ENCODE data around the gene MAMDC4. TPM values are rescaled to one million over a fixed set of nuclear protein-coding genes. Genes with fewer than 3 reads are reported as not detected.

The MAMDC4 gene
- total and polyA plus RNA-seq, 8 donors = 1.1 to 317 (median 4.5) TPM

DNA sequence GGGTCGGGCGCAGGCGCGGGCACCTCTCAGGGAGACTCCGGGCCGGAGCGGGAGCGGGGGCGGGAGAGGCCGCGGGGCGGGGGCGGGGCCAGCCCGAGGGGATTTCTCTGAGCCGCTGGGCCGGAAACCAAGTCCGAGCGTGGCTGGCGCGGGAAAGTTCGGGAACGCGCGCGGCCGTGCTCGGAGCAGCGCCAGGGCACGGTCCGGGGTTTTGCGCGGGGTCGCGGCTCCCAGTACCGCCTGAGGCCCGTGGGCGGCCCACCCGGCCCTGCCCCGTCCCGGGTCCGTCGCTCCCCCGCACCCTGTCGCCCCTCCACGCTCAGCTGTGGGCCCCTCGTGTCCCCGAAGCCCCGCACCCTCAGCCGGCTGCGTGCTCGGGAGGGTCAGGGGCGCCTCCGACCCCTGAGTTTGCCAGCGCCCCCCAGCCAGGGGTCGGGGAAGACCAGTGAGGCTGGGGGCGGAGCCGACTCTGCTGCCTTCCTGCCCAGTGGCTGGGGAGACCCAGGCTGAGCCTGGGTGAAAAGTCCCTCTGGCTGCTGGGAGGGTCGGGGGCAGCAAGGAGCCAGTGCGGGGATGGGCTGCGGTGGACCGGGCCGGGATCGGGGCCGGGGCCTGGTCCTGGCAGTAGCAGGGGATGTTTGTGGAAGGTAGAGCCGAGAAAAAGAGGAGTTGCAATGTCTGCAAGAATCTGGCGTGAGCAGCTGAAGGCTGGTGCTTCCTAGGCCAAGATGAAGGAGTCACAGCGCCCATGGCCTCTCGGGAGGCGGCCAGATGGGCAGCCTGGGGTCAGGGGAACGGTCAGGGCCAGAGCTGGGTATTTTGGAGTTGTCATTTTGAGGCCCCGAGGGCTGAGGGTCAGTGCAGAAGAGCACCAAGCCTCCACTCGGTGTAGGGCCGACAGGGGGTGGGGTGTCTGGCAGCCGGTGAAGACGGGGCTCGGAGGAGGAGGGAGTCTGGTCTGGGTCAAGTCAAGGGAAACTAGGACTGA lies 34.8 kb downstream of the MAMDC4 start:
- H3K27me3 ChIP-seq = no peaks in the 10 kb centered on the region
- intact Hi-C loops (cut with DNase I; ENCODE audit: low total_unique reads) = no loop called here
- peaks cover 15 to 53% (median 40%) of the 10 kb centered on the region in 4 donors for H3K4me1 ChIP-seq
- DNase-seq = peak in 1 of 2 donors; percentile 66
- no peak for TF ChIP-seq POLR2A (IDR thresholded peaks at IDR 0.05)
- WGBS, 5 donors = 1 to 4% (median 1%) methylated on average over 32 to 76 of the region's 76 CpGs
- H3K9me3 ChIP-seq = no peaks in the 10 kb centered on the region
- H3K4me3 ChIP-seq = peak overlapping the region; percentile 82 to 98 (median 94)
- peak overlapping the region; percentile 42 to 97 (median 89) for H3K27ac ChIP-seq
- H3K36me3 ChIP-seq = peaks cover 0 to 18% (median 17%) of the 10 kb centered on the region in 4 donors

DNA sequence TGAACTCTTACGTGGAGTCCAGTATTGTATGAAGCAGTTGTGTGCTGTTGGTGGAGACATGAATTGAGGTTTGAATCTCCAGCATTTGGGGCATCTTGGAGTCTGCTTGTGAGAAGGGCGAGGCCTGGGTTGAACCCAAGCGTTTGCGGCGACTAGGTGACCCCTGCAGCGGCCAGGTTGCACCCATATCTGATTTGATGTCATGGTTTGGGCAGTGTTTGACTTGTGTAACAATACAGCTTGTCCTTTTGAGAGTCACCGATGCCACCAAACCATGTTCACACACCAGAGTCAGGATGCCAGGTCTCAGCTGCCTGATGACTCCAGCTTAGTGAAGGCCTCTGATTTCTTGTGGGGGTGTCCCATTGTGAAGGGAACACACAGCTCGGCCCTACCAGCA lies 36.3 kb downstream of the MAMDC4 start:
- Histone ChIP-seq H3K36me3 (peaks cover 0 to 28% (median 25%) of the 10 kb centered on the region in 4 donors), H3K9me3 (no peaks in the 10 kb centered on the region), H3K4me1 (peaks cover 7 to 37% (median 28%) of the 10 kb centered on the region in 4 donors), H3K27ac (no peak overlapping the region), H3K4me3 (no peak overlapping the region), H3K27me3 (no peaks in the 10 kb centered on the region)
- intact Hi-C loops (cut with DNase I; ENCODE audit: low total_unique reads) = no loop called here
- no peak for TF ChIP-seq EP300 (IDR thresholded peaks at IDR 0.05)
- TF ChIP-seq POLR2A (IDR thresholded peaks at IDR 0.05) = no peak
- TF ChIP-seq, protein P1, sequence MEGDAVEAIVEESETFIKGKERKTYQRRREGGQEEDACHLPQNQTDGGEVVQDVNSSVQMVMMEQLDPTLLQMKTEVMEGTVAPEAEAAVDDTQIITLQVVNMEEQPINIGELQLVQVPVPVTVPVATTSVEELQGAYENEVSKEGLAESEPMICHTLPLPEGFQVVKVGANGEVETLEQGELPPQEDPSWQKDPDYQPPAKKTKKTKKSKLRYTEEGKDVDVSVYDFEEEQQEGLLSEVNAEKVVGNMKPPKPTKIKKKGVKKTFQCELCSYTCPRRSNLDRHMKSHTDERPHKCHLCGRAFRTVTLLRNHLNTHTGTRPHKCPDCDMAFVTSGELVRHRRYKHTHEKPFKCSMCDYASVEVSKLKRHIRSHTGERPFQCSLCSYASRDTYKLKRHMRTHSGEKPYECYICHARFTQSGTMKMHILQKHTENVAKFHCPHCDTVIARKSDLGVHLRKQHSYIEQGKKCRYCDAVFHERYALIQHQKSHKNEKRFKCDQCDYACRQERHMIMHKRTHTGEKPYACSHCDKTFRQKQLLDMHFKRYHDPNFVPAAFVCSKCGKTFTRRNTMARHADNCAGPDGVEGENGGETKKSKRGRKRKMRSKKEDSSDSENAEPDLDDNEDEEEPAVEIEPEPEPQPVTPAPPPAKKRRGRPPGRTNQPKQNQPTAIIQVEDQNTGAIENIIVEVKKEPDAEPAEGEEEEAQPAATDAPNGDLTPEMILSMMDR (IDR thresholded peaks at IDR 0.05) = no peak
- no peak for TF ChIP-seq POLR2AphosphoS5 (IDR thresholded peaks at IDR 0.05)
- DNase-seq = no peak
- 53 to 81% (median 66%) methylated on average over 8 of the region's 8 CpGs for WGBS, 5 donors

DNA sequence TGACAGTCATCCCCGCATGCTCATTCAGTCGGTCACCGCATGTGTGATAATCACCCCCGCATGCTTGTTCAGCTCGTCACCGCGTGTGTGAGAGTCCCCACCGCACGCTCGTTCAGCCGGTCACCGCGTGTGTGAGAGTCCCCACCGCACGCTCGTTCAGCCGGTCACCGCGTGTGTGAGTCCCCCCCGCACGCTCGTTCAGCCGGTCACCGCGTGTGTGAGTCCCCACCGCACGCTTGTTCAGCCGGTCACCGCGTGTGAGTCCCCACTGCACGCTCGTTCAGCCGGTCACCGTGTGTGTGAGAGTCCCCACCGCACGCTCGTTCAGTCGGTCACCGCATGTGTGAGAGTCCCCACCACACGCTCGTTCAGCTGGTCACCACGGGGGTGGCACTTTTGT lies 37.7 kb downstream of the MAMDC4 start:
- H3K4me1 ChIP-seq = peaks cover 7 to 35% (median 31%) of the 10 kb centered on the region in 4 donors
- no peaks in the 10 kb centered on the region for H3K9me3 ChIP-seq
- 92 to 96% (median 94%) methylated on average over 42 of the region's 42 CpGs for WGBS, 5 donors
- no peaks in the 10 kb centered on the region for H3K27me3 ChIP-seq
- H3K36me3 ChIP-seq = peaks cover 0 to 38% (median 30%) of the 10 kb centered on the region in 4 donors
- intact Hi-C loops (cut with DNase I; ENCODE audit: low total_unique reads) = no loop called here
- no peak overlapping the region for H3K27ac ChIP-seq
- DNase-seq = no peak
- no peak overlapping the region for H3K4me3 ChIP-seq
- no peak for TF ChIP-seq POLR2AphosphoS5 (IDR thresholded peaks at IDR 0.05)
- TF ChIP-seq, protein P1 (IDR thresholded peaks at IDR 0.05) = no peak
- no peak for TF ChIP-seq EP300 (IDR thresholded peaks at IDR 0.05)
- no peak for TF ChIP-seq POLR2A (IDR thresholded peaks at IDR 0.05)

DNA sequence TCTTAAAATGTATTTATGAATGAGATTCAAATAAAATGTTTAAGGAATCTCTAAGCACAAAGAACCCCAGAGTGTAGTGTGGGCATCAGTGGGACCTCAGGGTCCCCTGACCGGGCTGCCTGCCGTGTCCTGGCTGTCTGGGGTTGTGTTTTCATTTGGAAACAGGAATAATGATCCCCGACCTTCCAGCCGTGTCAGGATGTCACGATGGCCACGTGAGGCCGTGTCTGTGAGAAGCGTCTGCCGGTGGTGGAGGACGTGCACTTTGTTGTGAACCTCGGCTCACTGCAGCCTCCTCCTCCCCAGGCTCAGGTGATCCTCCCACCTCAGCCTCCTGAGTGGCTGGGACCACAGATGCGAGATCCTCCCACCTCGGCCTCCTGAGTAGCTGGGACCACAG lies 38.5 kb downstream of the MAMDC4 start:
- Histone ChIP-seq H3K4me1 (peaks cover 2 to 29% (median 25%) of the 10 kb centered on the region in 4 donors), H3K27me3 (no peaks in the 10 kb centered on the region), H3K36me3 (peaks cover 0 to 45% (median 34%) of the 10 kb centered on the region in 4 donors), H3K9me3 (no peaks in the 10 kb centered on the region), H3K27ac (no peak overlapping the region), H3K4me3 (no peak overlapping the region)
- WGBS, 5 donors = 85 to 93% (median 87%) methylated on average over 12 to 13 of the region's 13 CpGs
- no peak for DNase-seq
- intact Hi-C loops (cut with DNase I; ENCODE audit: low total_unique reads) = no loop called here
- TF ChIP-seq POLR2AphosphoS5 (IDR thresholded peaks at IDR 0.05) (no peak), EP300 (IDR thresholded peaks at IDR 0.05) (no peak), POLR2A (IDR thresholded peaks at IDR 0.05) (no peak)
- TF ChIP-seq, protein P1 (IDR thresholded peaks at IDR 0.05) = no peak
